Stimulated activated naive CD8-positive, alpha-beta T cell treated with anti-CD3 and anti-CD28 coated beads, Interleukin-15, Interleukin-2, amounts not matched to agents 100 U/mL and 50 U/mL, for 24 hours (primary cell): ENCODE results near the gene KRTAP9-6.
"Not testable (repeated sequence)": the region's sequence is repeated elsewhere in the genome, so short reads cannot be mapped to it uniquely, and the experiment has no call there.

ENCODE experiments used
- ATAC-seq: fragments of 150-1000 bp; cut with Tn5 transposase; one replicate; pipeline ENCODE4 v1.10.0; 2021
- DNase-seq: peaks from one replicate; pipeline ENCODE4 v3.0.0; 2021

Gene KRTAP9-6

DNA sequence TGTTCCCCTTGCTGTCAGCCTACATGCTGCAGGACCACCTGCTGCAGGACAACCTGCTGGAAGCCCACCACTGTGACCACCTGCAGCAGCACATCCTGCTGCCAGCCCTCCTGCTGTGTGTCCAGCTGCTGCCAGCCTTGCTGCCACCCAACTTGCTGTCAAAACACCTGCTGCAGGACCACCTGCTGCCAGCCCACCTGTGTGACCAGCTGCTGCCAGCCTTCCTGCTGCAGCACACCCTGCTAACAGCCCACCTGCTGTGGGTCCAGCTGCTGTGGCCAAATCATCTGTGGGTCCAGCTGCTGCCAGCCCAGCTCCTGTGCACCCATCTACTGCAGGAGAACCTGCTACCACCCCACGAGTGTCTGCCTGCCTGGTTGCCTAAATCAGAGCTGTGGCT, 6.1 kb downstream of the KRTAP9-6 start:
- not testable (repeated sequence) for DNase-seq, ATAC-seq

DNA sequence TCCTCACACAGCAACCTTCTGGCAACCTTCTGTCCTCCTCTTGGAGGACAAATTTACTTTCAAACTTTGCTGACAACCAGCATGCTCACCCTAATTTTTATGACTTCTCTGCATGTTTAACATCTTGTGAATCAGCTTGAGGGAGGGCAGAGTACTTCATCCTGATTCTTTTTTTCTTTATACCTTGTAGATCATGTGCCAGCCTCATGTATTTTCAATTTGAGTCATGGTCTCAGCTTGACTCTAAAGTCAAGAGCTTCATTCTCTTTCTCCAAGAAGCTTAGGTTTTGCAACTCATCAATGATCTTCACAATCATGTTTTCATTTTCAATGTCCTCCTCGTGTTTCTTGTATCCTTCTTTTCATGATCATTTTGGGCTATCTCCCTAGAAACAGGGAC, 6.7 kb downstream of the KRTAP9-6 start:
- ATAC-seq (no peak), DNase-seq (no peak)

DNA sequence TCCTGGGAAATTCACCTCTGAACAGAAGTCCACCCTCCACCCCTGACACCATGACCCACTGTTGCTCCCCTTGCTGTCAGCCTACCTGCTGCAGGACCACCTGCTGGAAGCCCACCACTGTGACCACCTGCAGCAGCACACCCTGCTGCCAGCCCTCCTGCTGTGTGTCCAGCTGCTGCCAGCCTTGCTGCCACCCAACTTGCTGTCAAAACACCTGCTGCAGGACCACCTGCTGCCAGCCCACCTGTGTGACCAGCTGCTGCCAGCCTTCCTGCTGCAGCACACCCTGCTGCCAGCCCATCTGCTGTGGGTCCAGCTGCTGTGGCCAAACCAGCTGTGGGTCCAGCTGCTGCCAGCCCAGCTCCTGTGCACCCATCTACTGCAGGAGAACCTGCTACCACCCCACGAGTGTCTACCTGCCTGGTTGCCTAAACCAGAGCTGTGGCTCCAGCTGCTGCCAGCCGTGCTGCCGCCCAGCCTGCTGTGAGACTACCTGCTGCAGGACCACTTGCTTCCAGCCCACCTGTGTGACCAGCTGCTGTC, 10.5 kb downstream of the KRTAP9-6 start, which contains the start of gene KRTAP9-7:
Gene KRTAP9-7, plus strand, starts transcription at position 51 of the 543 bp plus-strand sequence. Its CDS starts 0 bp downstream, at position 51.
- ATAC-seq, DNase-seq: not testable (repeated sequence)

DNA sequence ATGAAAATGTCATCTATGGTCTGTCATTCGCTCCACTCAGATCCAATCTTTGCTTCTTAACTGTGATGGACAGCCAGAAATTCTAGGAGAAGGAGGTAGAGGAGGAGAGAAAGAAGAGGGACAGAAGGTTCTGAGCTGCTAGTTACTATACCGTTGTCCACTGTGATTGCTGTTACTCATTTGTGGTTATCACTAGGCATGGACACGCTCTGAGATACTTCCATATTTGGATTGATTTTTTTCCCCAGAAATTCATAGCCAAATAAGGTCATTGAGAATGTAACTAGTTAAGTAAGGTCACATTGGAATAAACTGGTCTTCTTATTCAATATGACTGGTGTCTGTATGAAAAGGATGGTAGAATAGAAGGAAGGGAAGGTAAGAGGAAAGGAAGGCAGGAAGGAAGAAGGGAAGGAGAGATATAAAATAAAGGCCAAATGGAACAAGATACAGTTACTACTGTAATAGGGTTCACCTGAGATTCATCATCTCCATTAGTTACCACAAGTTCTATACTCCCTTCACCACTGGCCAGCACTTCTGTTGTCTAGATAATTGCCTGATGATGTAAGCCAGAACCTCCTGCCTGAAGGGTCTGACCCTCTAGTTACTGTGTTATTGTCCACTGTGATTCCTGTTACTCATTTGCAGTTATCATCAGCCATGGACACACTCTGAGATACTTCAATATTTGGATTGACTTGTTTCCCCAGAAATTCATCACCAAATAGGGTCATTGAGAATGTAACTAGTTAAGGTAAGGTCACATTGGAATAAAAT, 13.2 kb downstream of the KRTAP9-6 start:
- DNase-seq (no peak), ATAC-seq (no peak)

DNA sequence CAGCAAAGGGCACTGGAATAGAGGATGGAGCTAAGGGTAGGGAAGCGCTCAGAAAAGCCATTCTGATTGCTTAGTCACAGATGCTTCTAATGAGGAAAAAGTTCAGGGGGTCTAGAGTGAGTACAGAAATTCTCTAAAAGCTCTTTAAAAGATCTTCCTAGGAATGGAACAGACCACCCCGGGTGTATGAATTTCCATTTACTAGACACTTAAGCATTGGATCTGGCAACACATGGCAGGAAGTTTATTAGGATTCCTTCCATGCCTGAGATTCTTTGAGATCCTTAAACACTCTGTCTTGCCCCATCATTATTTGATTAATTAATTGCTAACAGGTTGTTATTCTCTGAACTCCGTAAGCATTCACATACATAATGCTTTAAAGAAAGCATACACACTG, 18.9 kb downstream of the KRTAP9-6 start:
- no peak for DNase-seq

DNA sequence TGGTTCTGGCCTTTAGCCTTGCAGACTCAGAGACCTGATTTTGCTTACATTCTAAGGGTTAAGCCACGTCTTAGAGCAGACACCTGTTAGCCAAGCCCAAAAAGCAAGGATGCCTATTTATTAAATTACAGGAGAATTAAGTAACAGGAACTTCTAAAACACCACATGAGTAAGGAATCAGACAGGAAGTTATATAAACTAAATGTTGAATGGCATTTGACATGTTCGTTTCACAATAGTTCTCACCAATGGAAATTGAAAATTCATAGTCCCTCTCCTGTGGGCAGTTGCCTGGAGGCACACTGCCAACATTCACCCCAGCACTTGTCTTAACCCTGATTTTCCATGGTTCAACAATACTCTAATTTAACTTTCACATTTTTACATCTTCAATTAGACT, 19.4 kb downstream of the KRTAP9-6 start:
- DNase-seq, result no peak
- no peak for ATAC-seq

More for the DNA sequence above, 18.9 kb downstream of the KRTAP9-6 start:
- ATAC-seq, result no peak

DNA sequence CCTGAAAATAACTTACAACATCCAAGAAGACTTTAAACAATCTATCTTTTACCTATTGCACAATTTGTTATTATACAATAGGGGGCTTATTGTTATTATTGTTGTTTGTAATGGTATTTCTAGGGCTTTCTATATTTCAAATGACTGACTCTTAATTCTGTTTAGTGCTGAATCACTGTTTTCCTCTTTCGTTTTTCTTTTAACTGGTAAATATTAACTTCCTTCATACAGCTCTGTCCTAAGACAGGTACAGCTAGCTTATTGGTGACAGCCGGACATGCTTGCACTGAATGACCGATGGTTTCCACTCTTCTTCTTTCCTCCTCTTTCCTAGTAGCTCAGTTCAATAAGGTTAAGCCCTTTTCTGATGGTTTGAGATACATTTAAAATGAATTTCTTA, 21.9 kb downstream of the KRTAP9-6 start:
- DNase-seq, result no peak

DNA sequence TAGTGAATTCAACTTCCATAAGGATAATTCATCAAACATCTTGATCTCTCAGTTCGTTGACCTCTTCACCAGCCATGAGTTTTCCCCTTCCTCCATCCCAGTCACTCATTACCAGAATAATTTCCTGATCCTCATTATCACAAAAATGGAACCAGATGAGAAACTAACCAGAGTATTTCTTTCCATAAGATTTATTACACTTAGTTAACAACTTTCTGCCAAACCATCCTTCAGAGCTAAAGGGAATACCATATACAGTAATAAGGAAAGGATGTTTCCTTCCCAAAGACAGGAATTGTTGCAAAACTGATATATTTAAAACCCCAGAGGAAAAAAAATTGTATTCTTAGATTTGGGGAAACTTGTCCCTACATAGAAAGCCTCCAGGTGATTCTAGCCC, 28.8 kb downstream of the KRTAP9-6 start:
- ATAC-seq (no peak), DNase-seq (no peak)

More for the DNA sequence above, 21.9 kb downstream of the KRTAP9-6 start:
- no peak for ATAC-seq

DNA sequence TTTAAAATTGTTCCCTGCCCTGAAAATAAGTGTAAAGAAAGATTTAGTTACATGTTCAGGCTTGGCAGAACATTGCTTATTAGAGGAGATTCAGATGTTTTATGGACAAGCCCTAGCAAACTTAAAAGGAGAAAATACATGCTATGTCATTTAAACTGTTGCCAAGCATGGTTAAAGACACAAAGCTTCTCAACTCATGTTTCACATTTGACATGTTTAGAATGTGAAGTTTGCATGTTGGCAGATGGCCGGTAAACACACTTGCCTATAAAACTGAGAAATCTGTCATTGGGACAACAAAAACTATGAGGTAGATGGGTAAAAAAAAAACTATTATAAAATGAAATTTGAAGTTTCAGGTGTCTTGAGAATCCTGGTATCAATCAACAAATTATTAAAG, 31.7 kb downstream of the KRTAP9-6 start:
- no peak for DNase-seq
- ATAC-seq, result no peak

DNA sequence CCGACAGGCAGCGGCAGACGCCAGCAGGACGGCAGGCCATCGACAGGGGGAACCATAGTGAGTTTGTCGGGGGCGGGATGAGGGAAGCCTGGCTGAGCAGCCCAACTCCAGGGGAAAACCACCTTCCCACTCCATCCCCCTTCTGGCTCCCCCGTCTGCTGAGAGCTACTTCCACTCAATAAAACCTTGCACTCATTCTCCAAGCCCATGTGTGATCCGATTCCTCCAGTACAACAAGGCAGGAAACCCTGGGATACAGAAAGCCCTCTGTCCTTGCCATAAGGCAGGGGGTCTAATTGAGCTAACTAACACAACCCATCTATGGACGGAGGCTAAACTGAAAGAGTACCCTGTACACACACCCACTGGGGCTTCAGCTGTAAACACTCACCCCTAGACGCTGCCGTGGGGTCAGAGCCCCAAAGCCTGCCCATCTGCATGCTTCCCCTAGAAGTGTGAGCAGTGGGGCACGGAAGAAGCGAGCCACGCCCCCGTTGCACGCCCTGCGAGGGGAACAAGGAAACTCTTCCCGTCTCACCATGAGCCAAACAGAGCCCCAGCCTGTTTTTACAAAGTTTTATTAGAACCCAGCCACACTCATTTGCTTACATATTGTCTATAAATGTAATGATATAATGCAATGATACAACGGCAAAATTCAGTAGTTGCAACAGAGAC, 33.4 kb downstream of the KRTAP9-6 start:
- ATAC-seq, result no peak
- no peak for DNase-seq

DNA sequence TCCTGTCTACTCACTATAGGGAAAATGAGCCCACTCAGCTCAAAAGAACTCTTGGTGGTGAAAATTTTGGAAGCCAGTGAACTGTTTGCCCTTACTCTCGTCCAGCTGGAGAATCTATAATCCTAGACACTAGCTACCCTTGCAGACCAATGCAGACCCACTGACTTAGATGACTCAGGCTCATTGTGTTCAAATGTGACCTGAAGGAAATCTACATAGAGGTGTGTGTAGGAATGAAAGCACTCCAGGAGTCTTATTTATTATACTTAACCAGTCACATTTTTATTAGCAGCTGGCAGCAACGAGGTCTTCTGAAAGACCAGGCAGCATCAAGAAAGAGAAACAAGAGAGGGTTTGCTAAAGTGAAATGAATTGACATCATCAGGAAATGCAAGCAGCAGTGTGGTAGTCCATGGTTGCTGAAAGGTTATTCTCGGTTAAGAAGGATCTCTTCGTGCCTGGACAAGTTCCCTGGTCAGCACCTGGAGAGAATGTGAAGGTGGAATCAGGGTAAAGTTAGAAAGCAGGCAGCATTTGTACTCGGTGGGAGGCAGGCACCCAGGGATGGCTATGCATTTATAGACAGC, 36.1 kb downstream of the KRTAP9-6 start:
- ATAC-seq, result no peak
- DNase-seq, result no peak

DNA sequence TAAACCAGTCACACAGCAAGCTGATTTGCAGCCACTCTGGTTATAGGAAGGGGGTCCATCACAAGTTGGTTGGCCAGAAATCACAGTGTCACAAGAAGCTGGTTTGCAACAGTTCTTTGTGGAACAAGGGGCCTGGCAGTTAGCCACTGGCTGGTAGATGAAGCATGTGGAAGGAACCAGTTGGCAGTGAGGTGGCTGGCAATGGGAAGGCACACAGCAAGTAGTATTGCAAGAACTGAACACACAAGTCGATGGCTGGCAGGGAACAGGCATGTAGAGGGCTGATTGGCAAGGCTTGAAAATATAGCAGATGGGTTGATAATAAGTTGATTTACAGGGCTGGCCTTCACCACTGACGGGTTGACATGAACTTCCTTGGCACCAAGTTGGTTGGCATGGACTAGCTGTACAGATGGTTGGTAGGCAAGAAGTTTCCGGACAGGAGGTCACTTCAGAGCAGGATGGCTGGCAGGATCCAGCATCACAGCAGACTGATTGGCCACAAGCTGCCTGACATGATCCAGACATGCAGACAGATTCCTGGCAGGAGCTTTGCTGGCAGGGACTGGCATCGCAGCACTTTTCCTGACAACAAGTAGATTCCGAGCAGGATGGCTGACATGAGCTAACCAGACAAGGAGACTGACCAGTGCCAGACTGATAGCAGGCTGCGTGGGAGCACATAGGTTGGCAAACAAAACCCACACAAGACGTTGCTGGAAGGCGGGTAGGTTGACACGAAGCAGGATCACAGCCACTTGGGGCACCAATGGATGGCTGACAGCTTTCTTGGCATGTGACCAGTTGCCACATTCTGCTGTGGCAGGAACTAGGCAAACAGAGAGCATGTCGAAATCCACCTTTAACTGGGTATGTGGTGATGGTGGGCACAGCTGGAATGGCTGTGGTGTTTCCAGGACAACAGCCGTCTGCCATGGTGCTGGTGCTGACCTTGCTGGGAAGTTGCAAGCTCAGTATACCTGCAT, 37.0 kb downstream of the KRTAP9-6 start, which contains the start of gene KRTAP29-1:
Gene KRTAP29-1, minus strand, starts transcription at position 936 of the 986 bp plus-strand sequence. Its CDS starts 0 bp downstream, at position 936.
- DNase-seq, result no peak
- ATAC-seq, result no peak

DNA sequence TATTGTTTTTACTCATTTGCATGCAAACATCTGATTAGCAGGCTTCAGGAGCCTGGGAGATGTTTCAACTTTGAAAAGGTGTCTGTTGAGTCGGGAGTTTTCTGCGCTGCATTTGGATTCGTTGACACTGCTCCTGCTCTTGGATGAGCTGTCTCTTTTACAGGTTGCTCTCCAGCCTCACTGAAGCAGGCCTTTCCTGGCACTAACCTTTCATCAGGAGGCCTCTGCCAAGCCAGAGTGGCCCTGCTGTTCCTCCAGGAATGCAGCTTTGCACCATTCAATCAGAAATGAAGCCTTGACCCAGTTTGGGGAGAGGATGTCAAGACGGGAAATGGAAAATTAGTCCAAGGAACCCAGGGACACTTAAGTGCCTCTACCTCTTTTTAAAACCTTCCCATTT, 37.8 kb downstream of the KRTAP9-6 start:
- no peak for DNase-seq
- no peak for ATAC-seq

DNA sequence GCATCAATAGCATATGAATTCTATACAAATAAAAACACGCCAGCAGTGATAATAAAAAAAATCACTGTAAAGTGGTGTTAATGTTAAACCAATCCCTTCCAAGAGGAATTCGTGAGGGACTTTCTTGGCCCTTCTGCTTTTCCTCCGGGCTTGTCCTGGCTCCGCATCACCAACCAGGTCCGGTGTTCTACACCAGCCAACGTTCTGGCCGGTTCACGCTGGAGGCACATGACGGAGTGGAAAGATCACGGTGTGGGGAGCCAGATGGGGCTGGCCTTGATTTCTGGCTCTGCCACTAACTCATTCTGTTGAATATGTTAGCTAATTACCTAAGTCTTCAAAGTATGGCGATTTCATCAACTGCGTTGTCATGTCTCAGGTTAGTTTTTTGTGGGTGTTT, 38.9 kb downstream of the KRTAP9-6 start:
- DNase-seq, result no peak
- no peak for ATAC-seq

DNA sequence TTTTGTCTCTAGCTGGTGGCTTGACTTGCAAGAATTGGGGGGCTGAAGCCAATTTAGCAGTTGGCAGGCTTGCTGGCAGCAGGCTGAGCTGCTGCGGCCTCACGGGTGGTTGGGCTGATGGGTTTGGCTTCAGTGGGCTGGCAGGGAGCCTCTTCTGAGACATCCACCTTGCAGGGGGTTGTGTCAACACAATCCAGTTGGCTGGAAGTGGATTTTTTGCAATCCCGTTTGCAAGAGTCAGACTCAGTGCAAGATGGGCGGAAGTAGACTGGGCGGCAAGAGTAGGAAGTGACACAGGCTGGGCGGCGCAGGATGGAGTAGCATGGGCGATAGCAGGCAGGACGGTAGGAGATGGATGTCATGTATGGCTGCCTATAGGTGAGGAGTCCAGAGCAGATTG, 42.5 kb downstream of the KRTAP9-6 start:
- no peak for DNase-seq

DNA sequence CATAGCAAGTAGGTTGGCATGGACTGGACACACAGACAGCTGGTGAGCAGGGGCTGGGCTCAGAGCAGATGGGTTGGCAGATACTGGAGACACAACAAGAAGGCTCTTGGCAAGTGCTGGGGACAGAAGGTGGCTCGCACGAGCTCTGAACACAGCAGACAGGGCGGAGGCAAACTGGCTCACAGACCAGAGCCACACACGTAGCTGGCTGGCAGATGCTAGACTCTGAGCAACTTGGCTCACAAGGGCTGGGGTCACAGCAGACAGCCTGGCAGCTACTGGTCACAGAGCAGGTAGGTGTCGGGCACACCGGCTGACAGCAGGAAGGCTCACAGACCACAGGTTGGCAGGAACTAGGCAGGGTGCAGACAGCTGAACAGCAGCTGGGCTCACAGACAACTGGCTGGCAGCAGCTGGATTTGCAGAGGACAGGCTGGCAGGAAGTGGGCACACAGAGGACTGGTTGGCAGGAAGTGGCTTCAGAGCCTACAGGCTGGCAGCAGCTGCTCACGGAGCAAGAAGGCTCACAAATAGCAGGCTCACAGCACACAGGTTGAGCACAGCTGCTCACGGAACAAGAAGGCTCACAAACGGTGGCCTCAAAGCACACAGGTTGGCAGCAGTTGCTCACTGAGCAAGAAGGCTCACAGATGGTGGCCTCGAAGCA, 43.2 kb downstream of the KRTAP9-6 start:
- DNase-seq (peak; percentile 54), ATAC-seq (peak; percentile 77)

More for the DNA sequence above, 42.5 kb downstream of the KRTAP9-6 start:
- no peak for ATAC-seq

DNA sequence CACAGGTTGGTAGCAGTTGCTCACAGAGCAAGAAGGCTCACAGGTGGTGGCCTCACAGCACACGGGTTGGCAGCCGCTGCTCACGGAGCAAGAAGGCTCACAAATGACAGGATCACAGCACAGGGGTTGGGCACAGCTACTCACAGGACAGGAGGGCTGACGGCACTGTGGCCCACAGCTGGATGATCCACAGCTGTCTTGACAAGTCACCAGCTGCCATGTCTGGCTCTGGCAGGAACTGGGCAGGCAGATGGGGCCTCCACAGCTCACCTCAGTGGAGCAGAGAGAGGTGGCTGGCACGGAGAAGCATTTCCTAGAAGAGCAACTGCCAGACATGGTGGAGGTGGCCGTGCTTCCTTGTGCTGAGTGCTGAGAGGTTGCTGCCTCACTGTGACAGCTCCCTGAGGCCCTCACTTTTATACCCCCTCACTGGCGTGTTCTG, 43.8 kb downstream of the KRTAP9-6 start, which contains the start of gene KRTAP16-1:
Gene KRTAP16-1, minus strand, starts transcription at position 392 of the 442 bp plus-strand sequence. Its CDS starts 56 bp downstream, at position 336.
- DNase-seq (peak; percentile 36), ATAC-seq (peak; percentile 62)

DNA sequence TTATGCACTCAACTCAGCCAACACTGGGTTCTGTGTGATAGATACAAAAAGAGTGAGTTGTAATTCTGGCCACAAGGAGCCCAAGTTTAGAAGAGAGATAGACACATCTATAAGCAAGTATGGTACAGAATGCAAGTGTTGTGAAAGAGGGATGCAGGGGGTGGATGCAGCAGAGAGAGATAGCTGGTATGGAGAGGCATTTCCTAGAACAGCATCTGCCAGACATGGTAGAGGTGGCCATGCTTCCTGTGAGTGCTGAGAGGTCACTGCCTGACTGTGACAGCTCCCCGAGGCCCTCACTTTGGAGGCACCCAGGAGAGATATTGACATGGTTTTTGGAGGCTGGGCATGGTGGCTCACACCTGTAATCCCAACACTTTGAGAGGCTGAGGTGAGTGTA, 45.9 kb downstream of the KRTAP9-6 start:
- DNase-seq (no peak), ATAC-seq (no peak)

DNA sequence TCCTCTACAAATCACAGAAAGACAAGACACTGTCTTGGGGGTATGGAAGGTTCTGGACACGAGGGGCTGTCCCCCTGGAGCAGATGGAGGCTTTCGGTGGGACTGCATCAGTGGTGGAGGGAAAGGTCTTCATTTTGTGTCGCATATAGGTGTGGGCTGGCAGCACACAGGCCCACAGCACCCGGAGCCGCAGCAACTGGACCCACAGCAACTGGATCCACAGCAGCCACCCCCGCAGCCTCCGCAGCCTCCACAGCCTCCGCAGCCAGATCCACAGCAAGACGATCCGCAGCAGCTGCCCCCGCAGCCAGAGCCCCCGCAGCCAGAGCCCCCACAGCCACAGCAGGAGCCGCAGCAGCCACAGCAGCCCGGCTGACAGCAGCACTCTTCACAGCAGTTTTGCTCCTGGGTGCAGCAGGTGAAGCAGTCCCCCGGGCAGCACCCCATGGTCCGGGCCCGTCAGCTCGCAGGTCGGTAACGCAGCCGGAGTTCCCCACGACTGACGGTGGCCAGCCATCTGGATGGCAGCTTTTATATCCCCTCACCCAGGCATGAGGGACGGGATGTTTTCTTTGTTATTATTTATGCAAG, 50.1 kb downstream of the KRTAP9-6 start, which contains the start of gene KRTAP17-1:
Gene KRTAP17-1, minus strand, starts transcription at position 507 of the 591 bp plus-strand sequence. Its CDS starts 60 bp downstream, at position 447.
- DNase-seq, result no peak
- no peak for ATAC-seq
